GM19238 (cell line): ENCODE results near the gene FHIT.
"Not testable (repeated sequence)": the region's sequence is repeated elsewhere in the genome, so short reads cannot be mapped to it uniquely, and the experiment has no call there.

ENCODE experiments used
- DNase-seq: peaks from one replicate; pipeline ENCODE4 v3.0.0; 2011; ENCODE audit warnings: low spot score; ENCODE audit not compliant: insufficient read length

Gene FHIT

DNA sequence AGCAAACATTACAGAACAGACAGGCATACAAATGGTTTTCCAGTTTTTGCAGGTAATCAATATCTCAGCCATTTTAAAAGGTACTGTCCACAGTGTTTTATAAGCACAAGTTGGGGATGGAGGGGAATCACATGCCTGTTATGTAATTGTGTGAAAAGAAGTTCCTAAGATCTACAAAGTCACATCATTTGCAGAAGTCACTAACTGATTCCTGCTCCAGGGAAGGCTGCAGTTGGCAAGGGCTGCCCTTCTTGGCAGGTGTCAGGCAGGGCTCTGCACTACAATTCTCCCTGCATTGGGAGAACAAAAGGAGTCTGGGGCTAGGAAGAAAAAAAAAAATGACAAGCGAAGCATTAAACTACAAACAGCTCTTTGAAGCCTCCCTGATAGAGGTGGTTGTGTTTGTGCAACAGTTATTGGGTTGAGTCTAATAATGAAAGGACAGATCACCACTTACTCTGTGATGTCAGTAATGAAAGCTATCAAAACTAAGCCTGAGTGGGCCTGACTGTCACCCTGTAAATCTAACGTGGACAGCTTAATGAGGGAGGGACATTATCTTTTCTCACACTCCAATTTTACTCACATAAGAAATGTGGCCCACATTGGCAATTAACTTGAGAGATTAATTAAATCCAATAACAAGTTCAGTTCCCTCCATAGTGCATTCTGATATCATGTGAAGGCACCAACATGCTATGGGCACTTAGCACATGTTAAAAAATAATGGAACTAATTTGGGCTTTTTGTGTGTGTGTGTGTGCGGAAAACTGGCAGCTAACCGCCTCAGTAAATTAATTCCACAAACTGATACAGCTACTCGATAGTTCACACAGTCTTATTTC, 242.9 kb downstream of the FHIT start:
- no peak for DNase-seq

DNA sequence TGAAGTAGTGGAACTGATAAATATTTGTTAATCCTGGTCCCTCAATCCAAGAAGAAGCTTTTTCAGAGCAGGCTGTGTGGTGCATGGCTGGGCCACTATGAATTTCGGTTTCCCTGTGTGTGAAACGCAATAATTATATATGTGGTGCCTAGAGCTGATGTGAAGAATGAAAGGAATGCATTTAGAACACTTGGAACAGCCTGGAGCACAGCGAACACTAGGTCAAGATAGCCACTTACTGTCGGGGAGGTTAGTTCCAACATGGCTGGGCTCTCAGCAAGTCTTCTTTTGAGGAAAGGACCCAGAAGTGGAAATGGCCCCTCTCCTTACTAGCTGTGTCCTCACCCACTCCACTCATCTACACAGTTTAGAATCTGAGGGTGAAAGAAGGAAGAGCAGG, 245.7 kb downstream of the FHIT start:
- no peak for DNase-seq

DNA sequence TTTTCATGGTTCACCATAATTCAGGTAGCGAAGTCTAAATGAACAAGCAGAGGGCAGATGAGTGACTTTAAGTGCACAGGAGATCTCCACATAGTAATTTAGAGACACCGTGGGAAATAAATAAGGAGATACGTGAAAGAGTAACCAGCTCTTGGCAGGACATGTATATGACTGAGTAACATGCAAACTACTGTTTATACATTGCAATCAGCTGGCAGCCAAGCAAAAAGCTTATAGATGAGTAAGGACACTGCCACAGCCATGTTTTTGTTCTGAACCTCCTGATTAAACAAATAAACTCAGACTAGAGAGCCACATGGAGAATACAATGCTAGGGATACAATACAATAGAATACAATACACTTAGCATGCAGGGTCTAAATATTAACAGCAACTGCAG, 252.4 kb downstream of the FHIT start:
- DNase-seq: no peak

DNA sequence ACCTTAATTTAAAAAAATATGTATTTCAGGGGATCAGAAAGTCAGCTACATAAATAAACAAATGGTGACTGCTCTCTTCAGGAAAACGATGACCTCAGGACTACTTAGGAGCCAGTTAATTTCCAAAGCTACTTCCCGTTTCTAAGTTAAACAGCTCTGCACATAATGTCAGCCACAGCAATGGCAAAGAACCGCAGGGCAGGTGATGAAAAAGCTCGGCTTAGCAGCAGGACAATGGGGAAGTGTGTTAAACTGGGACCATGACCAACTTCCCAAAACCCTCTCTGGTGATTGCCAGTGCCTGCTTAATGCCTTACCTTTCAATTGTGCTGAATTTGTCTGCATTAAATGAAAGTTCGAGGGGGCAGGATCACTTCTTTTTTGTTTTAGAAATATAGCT, 258.9 kb downstream of the FHIT start:
- DNase-seq: no peak

DNA sequence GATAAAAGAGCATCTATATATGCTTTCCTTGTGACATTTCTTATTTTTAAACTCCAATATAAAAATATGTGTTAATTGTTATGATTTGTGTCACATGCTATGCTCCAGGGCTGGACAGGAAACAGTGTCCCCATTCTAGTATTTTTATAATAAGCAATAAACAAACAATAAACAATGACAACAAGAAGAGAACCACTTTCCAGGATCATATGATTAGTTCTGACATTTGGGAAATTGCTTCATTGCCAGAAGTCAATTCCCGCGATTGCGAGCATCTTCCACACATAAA, 260.9 kb downstream of the FHIT start:
- no peak for DNase-seq

DNA sequence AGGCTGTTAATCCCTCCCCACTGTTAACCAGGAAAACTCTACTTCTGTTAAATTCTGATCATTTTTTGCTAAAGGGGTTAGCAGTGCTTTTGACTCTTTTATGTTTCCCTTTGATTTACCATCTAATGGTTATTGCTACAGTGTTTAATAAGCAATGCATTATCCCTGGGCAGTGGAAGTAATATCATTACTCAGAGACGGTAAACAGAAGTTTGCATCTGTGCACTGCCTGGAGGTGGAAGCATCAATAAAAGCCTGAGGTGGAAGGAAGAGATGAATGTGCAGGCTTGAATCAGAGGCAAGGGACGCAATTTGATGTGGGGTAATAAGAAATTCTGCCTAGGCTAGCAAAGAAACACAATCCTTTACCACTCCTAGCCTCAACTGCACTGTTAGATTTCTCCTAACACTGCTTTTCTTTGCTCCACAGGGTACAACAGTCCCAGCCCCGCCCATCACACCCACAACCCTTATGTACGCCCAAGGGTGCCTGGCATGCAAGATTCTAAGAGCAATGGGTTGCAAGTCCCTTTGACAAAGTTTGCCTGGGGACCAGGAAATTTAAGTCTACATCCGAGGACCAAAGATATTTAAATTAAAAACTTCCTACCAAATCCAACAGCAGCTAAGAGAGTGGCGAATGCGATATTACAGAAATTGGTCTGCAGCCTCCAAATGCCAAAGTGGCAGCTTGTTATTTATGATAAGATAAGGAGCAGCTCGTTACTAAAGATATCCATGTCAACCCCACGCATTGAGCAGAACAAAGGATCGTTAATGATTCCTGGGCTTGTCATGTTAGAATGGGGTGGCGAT, 261.4 kb downstream of the FHIT start:
- no peak for DNase-seq

DNA sequence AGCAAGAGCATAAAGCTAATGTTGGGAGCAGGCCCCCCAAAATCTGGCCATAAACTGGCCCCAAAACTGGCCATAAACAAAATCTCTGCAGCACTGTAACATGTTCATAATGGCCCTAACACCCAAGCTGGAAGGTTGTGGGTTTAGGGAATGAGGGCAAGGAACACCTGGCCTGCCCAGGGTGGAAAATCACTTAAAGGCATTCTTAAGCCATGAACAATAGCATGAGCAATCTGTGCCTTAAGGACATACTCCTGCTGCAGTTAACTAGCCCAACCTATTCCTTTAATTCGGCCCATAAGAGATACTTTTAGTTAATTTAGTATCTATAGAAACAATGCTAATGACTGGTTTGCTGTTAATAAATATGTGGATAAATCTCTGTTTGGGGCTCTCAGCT, 264.1 kb downstream of the FHIT start:
- DNase-seq: not testable (repeated sequence)

DNA sequence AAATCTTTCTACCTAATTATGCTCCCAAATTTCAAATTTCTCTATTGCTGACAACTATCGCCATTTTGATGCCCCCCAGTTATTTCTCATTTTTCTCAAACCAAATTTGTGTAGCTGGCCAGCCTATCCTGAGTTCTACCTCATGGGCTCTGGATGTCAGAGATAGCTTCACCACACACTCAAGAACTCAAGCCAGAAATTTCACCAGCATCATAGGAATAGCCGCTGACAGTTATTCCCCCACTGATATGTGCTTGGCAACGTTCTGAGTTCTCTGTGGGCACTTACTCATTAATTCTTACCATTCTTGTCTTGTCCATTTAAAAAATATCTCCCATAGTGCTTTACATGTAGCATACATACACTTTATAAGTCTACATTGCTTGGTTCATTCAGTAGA, 264.7 kb downstream of the FHIT start:
- no peak for DNase-seq

DNA sequence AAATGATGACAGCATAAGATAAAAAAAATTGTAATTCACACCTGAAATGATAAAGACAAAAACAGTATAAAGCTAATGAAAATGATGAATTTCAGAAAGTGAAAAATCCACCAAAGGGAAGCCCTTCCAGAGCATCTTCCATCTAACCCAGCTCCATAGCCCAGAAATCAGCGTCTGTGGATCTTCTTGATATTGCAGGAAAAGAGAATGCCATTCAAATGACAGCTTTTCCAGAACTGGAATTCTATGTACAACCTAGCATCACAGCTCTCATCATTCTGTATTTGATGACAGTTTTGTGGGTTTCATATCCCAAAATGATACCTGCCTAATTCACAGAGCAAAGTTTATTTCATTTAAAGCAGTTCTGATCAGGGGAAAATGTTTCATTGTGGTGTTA, 267.3 kb downstream of the FHIT start:
- DNase-seq: no peak

DNA sequence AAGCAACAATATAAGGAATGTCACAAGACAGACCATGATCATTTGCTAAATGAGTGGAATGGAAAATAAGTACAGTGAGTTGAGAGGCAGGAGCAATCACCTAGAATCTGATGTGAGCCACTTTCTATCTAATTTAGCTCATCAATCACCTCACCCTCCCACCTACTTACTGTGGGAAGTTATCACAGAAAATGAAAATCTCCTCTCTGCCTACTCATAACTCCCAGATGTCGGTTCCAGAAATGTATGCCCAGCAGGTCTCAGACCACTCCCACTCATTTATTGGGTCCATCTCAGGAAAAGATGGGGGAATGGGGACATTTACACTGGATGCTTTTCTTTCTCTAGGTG, 270.9 kb downstream of the FHIT start:
- no peak for DNase-seq

DNA sequence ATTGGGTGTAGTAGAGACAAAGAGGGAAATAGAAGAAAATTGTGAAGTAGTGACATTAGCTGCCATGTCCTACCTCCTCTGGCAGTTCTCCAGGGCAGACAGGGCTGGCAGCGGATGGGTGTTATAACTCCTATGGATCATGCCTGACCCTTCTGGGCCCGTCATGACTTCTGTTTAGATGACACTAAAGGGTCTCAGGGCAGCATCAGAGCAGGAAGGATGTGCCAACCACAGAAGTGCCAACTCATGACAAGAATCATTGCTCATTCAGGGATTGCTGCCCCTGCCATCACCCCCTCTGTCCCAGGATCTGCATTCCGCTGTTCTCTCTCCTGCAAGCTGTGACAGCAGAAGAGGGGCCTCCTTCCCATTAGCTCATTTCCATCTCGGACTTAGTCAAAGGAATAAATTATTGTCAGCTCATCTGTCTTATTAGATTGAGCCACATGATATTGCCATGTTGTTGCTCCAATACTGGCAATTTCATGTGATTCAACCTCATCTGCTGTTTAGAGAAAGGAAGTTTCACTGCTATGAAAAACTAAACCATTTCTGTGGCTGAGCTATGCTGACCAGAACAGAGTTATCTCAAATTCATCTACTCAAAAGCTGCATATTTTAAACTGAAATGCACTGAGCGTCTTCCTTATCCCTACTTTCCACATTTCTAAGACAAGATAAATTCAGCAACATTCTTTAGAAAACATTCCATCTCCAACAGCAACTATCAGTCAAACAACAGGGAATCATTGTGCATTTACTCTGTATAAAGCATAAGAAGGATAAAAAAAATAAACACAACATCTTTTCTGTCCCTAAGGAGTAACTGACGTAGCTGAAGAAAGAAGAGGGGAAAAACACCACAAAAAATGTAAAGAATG, 271.6 kb downstream of the FHIT start:
- no peak for DNase-seq

DNA sequence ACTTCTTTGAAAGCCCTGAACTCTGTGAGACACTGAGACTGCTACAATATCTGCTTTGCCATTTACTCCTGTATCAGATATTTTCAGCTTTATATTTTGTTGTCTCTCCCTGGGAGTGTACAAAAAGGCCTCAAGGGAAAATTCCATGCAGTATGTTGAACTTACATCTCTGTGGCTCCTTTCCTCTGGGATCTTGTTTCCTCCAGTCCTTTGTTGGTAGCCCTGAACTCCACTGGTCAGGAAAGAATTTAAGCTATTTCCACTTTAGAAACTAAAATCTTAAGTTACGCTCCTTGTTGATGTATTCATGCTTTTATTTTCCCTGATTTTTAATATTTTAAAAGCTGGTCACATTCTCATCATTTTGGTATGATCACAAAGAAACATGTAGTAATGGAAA, 277.9 kb downstream of the FHIT start:
- DNase-seq: no peak

DNA sequence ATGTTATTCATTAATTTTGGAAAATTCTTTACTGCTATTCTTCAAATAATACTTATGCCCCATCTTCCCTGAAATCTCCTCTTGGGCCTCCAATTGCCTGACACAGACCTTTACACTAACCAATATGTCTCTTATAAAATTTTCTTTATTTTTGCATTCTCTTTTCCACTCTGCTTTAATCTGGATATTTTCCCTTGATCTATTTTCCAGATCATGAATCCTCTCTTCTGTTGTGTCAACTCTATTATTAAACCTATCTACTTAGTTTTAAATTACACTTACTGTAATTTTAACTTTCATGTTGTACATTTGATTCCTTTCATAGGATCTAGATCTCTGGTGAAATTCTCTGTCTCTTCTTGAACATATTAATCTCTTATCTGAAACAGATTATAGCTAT, 278.7 kb downstream of the FHIT start:
- DNase-seq: no peak

DNA sequence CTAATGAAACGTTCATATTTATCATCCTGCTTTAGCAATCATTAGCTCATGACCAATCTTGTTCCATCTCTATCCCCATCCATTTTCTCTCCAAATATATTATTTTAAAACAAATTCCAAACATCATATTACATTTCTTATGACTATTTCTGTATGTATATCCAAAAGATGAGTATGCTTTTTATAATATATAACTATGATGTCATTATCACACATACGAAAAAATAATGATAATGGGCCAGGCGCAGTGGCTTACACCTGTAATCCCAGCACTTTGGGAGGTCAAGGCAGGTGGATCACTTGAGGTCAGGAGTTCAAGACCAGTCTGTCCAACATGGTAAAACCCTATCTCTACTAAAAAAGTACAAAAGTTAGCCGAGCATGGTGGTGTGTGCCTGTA, 280.4 kb downstream of the FHIT start:
- DNase-seq: no peak

DNA sequence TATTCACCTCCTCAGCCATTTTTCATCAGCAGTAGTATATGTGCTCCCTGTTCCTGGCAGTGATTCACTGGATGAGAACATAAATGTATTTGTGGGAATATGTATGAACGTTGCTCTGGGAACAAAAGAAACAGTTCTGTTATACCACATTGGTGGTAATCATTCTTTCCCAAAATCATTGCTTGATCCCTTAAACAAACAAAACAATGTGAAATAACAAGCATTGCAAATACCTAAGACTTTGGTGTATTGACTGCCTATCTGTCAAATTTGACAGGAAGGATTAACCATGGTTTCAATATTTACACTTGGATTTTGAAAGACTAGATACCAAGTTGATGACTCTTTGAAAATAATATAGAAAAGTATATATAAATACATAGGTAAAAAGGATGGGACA, 284.1 kb downstream of the FHIT start:
- DNase-seq: no peak

DNA sequence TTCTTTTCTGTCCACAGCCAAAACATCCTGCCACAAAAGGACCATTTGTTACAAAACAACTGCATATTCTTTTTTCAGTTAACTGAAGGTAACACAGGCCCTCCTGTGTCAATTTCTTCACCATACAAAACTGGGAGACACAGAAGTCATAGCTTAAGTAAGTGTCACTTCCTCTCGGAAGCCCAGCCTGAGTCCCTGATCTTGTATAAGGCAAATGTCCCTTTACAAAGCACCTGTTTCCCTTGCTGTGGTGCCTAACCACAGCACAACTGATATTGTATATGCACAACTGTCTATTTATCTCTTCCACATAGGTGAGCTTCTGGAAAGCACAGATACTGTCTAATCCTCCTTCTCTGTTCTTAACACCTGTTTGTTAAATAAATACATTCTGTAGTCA, 293.7 kb downstream of the FHIT start:
- no peak for DNase-seq

DNA sequence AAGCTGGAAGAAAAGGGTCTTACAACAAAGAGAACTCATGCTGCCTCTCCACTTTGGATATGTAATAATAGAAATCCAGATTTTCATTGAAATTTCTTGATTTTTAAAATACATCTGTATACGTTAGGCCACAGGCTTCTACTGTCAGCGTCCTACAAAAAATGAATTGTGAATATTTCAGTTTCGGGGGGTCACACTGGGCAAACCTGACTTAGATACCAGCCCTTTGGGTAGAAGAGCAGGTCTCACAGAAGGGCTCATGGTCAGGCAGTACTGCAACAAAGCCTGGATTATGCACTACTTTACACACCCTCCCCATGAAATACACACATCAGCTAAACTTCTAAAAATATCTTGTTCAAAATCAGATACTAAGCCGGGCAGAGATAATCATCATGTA, 294.5 kb downstream of the FHIT start:
- DNase-seq: no peak

DNA sequence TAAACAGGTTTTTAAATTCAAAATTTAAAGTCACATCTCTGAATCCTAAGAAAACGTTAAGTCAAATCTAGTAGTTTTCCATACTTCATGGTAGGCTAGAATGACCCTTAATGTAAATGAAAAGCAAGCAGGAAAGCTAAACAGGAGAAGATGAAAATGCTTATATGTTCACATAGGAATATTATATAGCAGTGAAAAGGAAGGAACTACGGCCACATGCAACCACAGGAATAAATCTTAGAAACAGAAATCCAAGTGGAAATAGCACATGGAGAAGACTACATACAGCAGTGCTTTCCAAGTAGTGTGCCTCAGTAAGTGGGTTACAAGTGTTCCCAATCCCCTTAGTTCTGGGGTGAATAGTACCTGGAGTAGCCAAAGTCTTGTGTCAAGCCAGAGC, 296.2 kb downstream of the FHIT start:
- DNase-seq: no peak

DNA sequence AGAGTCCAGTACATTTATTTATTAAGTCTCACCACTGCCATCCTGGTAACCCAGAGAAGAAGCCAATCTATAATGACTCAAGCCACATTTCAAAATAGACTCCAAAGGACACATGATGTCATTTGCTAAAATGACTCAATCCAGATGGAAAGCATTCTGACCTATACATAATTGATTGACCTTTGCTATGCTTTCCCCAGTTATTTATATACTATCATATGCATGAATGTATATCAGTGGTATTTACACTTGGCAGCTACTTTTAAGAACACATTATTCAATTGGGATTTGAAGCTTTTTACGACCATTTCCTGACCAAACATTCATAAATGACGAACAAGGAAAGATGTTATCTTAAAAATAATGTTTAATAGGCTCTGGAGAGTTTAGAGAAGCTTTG, 297.2 kb downstream of the FHIT start:
- no peak for DNase-seq

DNA sequence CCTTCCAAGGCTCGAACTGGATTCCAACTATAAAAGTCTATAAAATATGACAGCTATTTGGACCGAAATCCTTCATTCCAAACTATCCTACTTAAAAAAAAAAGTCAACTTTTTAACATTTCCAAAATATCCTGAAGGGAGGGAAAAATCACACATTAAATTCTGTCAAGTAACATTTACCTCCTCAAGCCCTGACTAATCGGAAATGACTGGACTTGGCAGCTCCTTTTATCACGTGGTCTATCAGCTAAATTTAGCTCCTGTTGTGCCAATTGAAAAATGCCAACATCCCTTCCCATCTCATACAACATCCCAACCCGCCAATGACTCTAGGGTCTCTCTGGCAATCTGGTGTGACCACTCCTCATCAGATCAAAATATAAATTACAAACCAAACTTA, 297.9 kb downstream of the FHIT start:
- DNase-seq: no peak

DNA sequence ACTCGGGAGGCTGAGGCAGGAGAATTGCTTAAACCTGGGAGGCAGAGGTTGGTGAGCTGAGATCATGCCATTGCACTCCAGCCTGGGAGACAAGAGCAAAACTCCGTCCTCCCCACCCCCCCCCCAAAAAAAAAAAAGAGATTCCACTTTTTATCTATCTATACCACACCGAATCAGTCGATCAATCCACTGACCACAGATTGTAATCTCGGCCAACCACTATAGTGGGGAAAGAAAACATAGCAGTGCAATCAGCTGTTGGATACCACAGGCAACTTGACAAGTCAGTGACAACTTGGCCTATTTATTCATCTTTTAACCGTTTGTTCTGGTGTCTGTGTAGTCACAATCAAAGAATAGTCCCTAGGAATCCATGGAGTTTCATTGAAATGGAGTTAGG, 299.2 kb downstream of the FHIT start:
- DNase-seq: no peak

DNA sequence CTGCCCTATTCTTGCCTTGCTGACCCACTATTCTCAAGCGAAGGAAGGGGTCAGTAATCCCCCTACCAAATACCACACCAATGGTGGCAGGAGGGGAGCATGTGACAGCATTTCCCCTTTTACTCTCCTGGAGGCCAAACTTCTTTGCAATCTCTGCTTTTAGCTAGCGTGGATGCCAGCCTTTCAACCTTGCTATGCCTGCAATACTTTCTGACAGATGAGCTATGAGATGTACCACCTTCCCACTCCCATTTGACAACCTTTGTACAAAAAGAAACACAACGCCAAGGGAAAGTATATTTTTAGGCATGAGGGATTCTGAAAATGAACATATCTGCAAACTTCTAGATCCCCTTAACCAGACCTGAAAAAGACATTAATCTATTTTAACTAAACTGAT, 302.1 kb downstream of the FHIT start:
- no peak for DNase-seq
